Breast epithelium (tissue), 4 donors: ENCODE data around the gene WWOX. TPM values are rescaled to one million over a fixed set of nuclear protein-coding genes. Genes with fewer than 3 reads are reported as not detected.

Source experiments
- DNase-seq, 2 donors: peaks; one replicate each; pipeline ENCODE4 v3.0.0-alpha.2; 2019; ENCODE audit warnings: low spot score in 2 of 2
- H3K27ac ChIP-seq, 2 donors: fragments of 200-600 bp; sonication (generic) in 1 of 2; one replicate each; pipeline ENCODE4 v1.5.1; 2016 to 2019; ENCODE audit warnings: mild to moderate bottlenecking in 1 of 2
- H3K27me3 ChIP-seq, 2 donors: fragments of 200-600 bp; sonication (generic) in 1 of 2; one replicate each; pipeline versions ENCODE4 v1.5.1 to v1.6.0; 2017 to 2019; ENCODE audit warnings: control low read depth in 1 of 2, mild to moderate bottlenecking in 1 of 2
- H3K36me3 ChIP-seq: fragments of 200-600 bp; one replicate; pipeline ENCODE4 v1.5.1; 2019
- H3K4me1 ChIP-seq, 2 donors: fragments of 200-600 bp; sonication (generic); one replicate each; pipeline ENCODE4 v1.5.1; 2016 to 2019; ENCODE audit warnings: control low read depth in 1 of 2
- H3K4me3 ChIP-seq, 3 donors: fragments of 200-600 bp; sonication (generic); 1 replicate in 2 of 3; 2 replicates in 1 of 3; pipeline ENCODE4 v1.5.1; 2016 to 2019; ENCODE audit warnings: mild to moderate bottlenecking in 3 of 3, moderate library complexity in 2 of 3
- H3K9me3 ChIP-seq, 2 donors: fragments of 200-600 bp; sonication (generic) in 1 of 2; one replicate each; pipeline ENCODE4 v1.5.1; 2016 to 2019; ENCODE audit warnings: control low read depth in 1 of 2
- CTCF ChIP-seq, 3 donors: fragments of 450-650 bp; IDR thresholded peaks; one replicate each; pipeline ENCODE4 v1.5.1; 2016 to 2017; ENCODE audit warnings: antibody characterized with exemption in 3 of 3, mild to moderate bottlenecking in 3 of 3, moderate library complexity in 3 of 3
- POLR2A ChIP-seq: fragments of 450-650 bp; IDR thresholded peaks from one replicate; pipeline ENCODE4 v1.6.1; 2016; ENCODE audit warnings: antibody characterized with exemption, mild to moderate bottlenecking, moderate library complexity
- POLR2AphosphoS5 ChIP-seq, 3 donors: sonication (generic); formaldehyde crosslinking; IDR thresholded peaks; one replicate each; pipeline ENCODE4 v1.6.1; 2017; ENCODE audit warnings: antibody characterized with exemption in 3 of 3
- intact Hi-C: fragments of 100-400 bp; cut with DNase I; formaldehyde crosslinking; loops from one replicate; pipeline ENCODE4 v1.15.1; 2023; ENCODE audit warnings: low total_unique reads
- total RNA-seq, 3 donors: library from RNA; depleted of rRNA; stranded (reverse); fragments of >200 nt; gene quantifications; one replicate each; pipeline ENCODE4 v1.1.0, GENCODE V29; 2016

The WWOX gene
- total RNA-seq, 3 donors from 2014 or later: 42.9 to 73.6 (median 43.4) TPM

- Histone ChIP-seq H3K27ac (no peak overlapping the region), H3K4me1 (peaks cover 0 to 10% of the 10 kb centered on the region in 2 donors), H3K4me3 (no peak overlapping the region), H3K9me3 (no peaks in the 10 kb centered on the region), H3K36me3 (no peaks in the 10 kb centered on the region), H3K27me3 (no peaks in the 10 kb centered on the region)
- intact Hi-C loops: no loop called here
- no peak for DNase-seq
- TF ChIP-seq POLR2A (no peak), POLR2AphosphoS5 (IDR thresholded peaks at IDR 0.05) (no peak), CTCF (IDR thresholded peaks at IDR 0.05) (no peak)
Measured at GRCh38 chr16:78215222-78215621, 115.8 kb downstream of the WWOX start.

GRCh38 chr16:78216166-78216745 lies 116.8 kb downstream of the WWOX start:
- H3K27ac ChIP-seq: no peak overlapping the region
- intact Hi-C loops: no loop called here
- no peaks in the 10 kb centered on the region for H3K27me3 ChIP-seq
- H3K36me3 ChIP-seq: no peaks in the 10 kb centered on the region
- H3K4me1 ChIP-seq: peaks cover 0 to 5% of the 10 kb centered on the region in 2 donors
- H3K9me3 ChIP-seq: no peaks in the 10 kb centered on the region
- no peak for TF ChIP-seq POLR2AphosphoS5 (IDR thresholded peaks at IDR 0.05)
- no peak for TF ChIP-seq CTCF (IDR thresholded peaks at IDR 0.05)
- no peak for TF ChIP-seq POLR2A
- no peak for DNase-seq
- H3K4me3 ChIP-seq: no peak overlapping the region

GRCh38 chr16:78217276-78217675 lies 117.8 kb downstream of the WWOX start:
- Histone ChIP-seq H3K4me3 (no peak overlapping the region), H3K36me3 (no peaks in the 10 kb centered on the region), H3K27ac (no peak overlapping the region), H3K9me3 (no peaks in the 10 kb centered on the region), H3K27me3 (no peaks in the 10 kb centered on the region), H3K4me1 (no peaks in the 10 kb centered on the region)
- no peak for DNase-seq
- TF ChIP-seq POLR2A: no peak
- no peak for TF ChIP-seq POLR2AphosphoS5 (IDR thresholded peaks at IDR 0.05)
- no peak for TF ChIP-seq CTCF (IDR thresholded peaks at IDR 0.05)
- intact Hi-C loops: no loop called here

GRCh38 chr16:78218279-78218678 lies 118.8 kb downstream of the WWOX start:
- Histone ChIP-seq H3K36me3 (no peaks in the 10 kb centered on the region), H3K9me3 (no peaks in the 10 kb centered on the region), H3K4me1 (no peaks in the 10 kb centered on the region), H3K27me3 (no peaks in the 10 kb centered on the region), H3K4me3 (no peak overlapping the region), H3K27ac (no peak overlapping the region)
- DNase-seq: no peak
- TF ChIP-seq POLR2A (no peak), CTCF (IDR thresholded peaks at IDR 0.05) (no peak), POLR2AphosphoS5 (IDR thresholded peaks at IDR 0.05) (no peak)
- intact Hi-C loops: no loop called here

- no peak overlapping the region for H3K27ac ChIP-seq
- no peaks in the 10 kb centered on the region for H3K36me3 ChIP-seq
- no peaks in the 10 kb centered on the region for H3K4me1 ChIP-seq
Measured at GRCh38 chr16:78218856-78219651, 119.6 kb downstream of the WWOX start.

More at GRCh38 chr16:78218856-78219651, 119.6 kb downstream of the WWOX start:
- no peaks in the 10 kb centered on the region for H3K9me3 ChIP-seq
- intact Hi-C loops: no loop called here
- no peak overlapping the region for H3K4me3 ChIP-seq
- no peak for DNase-seq
- H3K27me3 ChIP-seq: no peaks in the 10 kb centered on the region
- TF ChIP-seq CTCF (IDR thresholded peaks at IDR 0.05) (no peak), POLR2A (no peak), POLR2AphosphoS5 (IDR thresholded peaks at IDR 0.05) (no peak)
